Measurements from ENCODE around the gene NPB.

DNA sequence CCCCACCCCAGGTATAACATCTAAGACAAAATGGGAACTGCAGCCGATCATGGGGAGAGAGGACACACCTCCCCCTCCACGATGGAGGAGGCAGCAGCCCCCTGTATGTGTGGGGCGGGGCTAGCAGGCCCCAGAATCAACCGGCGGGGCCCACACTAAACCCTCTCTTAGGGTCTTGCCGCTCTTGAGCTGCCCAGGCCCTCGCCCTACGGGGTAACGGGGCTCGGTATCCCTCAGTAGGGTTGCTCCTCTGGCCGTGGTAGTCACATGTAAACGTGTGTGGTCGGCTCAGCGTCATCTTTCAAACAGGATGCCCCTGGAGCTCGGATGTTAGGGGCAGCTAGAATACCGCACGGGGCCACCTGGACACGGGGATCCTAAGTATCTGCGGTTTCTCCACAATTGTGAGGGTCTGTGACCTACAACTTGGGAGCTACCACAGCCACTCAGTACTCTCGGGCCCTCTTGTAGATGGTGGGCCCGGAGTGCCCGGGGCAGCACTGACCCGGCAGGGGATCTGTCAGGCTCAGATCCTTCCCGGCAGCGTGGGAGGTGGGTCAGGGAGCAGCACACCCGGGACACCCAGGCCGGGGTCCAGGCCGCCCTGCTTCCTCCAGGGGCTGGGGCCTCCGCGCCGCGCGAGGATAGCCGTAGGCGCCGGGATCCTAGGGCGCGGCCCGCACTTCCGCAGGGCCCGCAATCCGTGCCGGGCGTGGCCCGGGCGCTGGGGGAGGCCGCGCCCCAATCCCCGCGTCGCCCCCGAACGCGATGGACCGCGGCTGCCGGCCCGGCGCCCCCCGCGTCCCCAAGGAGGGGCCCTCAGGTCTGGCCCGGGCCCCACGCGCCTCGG lies 31.7 kb upstream of the NPB start:
- TF ChIP-seq POLR2AphosphoS5 (IDR thresholded peaks at IDR 0.05) (peak; percentile 4), POLR2A (IDR thresholded peaks at IDR 0.05) (peak in 1 of 2 donors; percentile 36)
- TF ChIP-seq, protein P1, sequence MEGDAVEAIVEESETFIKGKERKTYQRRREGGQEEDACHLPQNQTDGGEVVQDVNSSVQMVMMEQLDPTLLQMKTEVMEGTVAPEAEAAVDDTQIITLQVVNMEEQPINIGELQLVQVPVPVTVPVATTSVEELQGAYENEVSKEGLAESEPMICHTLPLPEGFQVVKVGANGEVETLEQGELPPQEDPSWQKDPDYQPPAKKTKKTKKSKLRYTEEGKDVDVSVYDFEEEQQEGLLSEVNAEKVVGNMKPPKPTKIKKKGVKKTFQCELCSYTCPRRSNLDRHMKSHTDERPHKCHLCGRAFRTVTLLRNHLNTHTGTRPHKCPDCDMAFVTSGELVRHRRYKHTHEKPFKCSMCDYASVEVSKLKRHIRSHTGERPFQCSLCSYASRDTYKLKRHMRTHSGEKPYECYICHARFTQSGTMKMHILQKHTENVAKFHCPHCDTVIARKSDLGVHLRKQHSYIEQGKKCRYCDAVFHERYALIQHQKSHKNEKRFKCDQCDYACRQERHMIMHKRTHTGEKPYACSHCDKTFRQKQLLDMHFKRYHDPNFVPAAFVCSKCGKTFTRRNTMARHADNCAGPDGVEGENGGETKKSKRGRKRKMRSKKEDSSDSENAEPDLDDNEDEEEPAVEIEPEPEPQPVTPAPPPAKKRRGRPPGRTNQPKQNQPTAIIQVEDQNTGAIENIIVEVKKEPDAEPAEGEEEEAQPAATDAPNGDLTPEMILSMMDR (IDR thresholded peaks at IDR 0.05) = no peak
